GF-D8 (cell line): ENCODE data around the gene SEC62.
"Not testable (repeated sequence)": the region's sequence is repeated elsewhere in the genome, so short reads cannot be mapped to it uniquely, and the experiment has no call there.

Source experiments
- DNase-seq: peaks from one replicate; lab custom pipeline; 2025; lab: John Stamatoyannopoulos, UW

The SEC62 gene

DNA sequence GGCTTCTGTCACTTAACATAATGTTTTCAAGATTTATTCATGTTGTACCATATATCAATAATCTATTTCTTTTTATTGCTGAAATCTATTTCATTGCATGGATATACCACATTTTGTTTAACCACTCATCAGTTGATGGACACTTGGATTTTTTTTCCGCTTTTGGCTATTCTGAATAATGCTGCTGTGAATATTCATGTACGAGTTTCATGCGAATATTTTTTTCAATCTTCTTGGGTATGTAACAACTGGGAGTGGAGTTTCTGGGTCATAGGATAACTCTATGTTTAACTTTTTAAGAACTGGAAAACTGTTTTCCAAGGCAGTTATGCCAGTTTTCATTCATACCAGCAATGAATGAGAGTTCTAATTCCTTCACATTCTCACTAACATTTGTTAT lies 49.5 kb downstream of the SEC62 start:
- DNase-seq: no peak

GRCh38 chr3:170019306-170019705 lies 52.7 kb downstream of the SEC62 start:
- not testable (repeated sequence) for DNase-seq

DNA sequence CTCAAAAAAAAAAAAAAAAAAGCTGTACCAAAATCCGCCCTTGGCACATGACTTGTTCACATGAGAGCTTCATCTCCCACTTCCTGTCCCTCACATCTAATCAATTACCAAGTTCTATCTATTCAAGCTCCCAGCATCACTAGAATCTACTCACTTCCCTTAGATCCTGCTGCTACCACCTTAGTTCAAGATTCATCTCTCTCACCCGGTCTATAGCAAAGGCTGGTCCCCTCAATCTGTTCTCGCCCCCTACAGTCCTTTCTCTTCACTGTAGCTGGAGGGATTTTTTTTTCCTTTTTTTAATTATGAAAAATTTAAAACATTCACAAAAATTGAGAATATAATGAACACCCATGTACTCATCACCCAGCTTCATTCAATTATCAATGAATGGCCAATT lies 54.5 kb downstream of the SEC62 start:
- DNase-seq: no peak

DNA sequence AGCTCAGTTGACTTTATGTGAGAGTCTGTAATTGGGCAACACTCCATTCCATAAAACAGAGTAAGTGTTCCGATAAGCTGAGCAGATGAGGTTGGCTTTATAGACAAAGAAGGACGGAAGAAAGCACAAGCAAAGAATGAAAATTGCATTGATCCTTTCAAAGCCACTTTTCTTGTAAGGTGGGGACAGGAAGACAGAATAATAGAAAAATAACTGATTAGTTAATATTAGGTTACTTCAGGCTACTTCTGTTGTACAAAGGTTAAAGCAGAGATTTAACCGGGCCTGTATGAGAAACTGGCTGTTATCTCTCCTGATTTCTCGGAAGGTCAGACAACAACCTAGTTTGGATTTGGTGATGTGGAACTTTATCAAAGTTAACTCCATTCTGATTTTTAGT lies 55.7 kb downstream of the SEC62 start:
- DNase-seq: no peak

GRCh38 chr3:170023165-170023564 lies 56.6 kb downstream of the SEC62 start:
- DNase-seq: no peak

- DNase-seq: no peak
These were observed 58.0 kb downstream of the SEC62 start for GRCh38 chr3:170024581-170024980.

- no peak for DNase-seq
These were observed 60.9 kb downstream of the SEC62 start for GRCh38 chr3:170027233-170028102.

GRCh38 chr3:170033489-170033888 lies 66.9 kb downstream of the SEC62 start:
- peak; percentile 91 for DNase-seq

DNA sequence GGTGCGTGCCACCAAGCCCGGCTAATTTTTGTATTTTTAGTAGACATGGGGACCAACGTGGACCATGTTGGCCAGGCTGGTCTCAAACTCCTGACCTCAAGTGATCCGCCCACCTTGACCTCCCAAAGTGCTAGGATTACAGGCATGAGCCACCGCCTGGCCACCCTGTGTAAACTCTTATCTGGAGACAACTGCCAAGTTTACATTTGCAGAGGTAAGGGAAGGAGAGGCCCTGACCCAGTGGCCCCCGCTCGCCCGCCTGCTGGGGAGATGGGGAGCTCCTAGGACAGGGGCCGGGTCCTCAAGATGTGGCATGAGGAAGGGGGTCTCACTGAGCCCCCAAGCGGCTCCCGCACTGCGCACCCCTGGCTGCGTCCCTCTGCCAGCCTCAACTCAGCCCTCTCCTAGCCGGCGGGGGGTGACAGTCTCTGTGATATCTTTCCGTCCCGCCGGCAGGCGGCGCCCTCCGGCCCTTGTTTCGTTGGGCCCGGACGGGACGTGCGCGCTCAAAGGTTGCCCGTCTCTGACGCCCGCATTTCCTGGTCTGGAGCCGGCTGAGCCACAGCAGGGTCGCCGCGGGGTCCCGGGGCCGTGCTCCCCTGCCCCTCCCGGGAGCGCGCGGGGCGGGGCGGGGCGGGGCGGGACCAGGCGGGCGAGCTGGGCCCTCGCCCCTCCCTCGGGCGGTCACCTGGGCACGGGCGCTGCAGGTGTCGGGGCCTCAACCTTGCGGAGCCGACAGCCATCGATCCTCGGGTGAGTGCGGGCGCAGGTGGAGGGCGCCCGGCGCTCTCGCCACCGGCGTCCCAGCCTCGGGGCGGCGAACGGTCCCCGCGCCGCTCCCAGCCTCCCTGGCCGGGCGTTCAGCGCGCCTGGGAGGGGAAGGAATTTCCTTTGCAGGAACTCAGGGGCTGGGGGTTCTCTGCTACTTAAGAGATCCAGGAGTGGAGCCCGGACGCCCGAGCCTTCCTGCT lies 71.1 kb downstream of the SEC62 start, which contains the start of gene GPR160:
TSS of gene GPR160 (plus strand) at position 533 of the 971 bp plus-strand sequence. CDS start 45,978 bp downstream, outside the sequence.
- DNase-seq: peak; percentile 42

- no peak for DNase-seq
These were observed 72.0 kb downstream of the SEC62 start for GRCh38 chr3:170038434-170039110.

DNA sequence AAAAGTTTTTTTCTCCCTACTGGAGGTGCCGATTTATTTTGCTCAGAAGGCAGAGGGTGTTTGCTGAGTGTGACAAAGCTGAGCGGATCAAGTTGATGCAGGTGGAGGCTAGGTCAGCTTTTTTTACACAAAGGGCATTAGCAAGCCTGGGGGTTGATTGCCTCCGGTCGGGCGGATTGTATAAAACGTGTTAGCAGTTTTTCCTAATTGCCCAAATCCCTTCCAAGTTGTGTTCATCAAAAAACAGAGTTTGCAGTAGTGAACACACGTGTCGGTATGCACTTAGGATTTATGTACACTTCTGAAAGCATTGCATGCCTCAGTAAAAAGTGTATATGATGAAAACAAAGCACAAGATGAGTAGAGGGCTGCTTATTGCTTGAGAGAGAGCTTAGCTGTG lies 73.8 kb downstream of the SEC62 start:
- no peak for DNase-seq

DNA sequence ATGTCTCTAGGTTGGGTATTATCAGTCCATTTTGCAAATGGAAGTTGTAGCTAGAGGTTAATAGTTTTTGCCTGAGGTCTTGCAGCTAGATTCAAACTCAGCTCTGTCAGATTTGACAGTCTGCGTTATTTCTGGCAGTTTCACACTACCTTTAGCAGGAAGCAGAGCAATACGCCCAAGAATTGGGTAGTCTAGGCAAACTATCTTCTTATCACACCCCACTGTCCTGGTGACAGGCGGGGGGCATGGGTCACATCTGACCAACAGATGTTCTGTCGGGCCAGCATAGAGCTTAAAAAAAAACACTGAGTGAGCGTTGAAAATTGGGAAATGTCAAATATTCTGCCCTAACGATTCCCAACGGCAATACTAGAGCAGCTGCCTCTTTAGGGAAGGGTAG lies 76.9 kb downstream of the SEC62 start:
- no peak for DNase-seq

GRCh38 chr3:170044271-170044670 lies 77.7 kb downstream of the SEC62 start:
- no peak for DNase-seq

- peak; percentile 69 for DNase-seq
These were observed 78.2 kb downstream of the SEC62 start for GRCh38 chr3:170044795-170045244.

GRCh38 chr3:170046269-170047132 lies 79.9 kb downstream of the SEC62 start:
- DNase-seq: no peak

DNA sequence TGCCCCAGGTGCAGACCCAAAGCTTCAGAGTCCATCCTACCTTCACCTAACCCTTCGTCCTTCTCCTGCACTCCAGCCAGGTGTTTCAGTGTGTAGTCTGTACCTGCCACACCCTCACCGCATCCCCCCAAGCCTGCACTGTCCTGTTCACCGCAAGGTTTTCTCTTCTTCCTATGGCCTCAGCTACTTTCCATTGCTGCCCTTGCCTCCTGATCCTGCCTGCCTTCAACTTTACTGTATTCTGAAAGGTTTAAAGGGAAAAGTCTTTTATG lies 80.5 kb downstream of the SEC62 start:
- no peak for DNase-seq
